T follicular helper cell (primary cell): ENCODE measurements around the gene PTTG1.

Experiments
- DNase-seq: peaks from one replicate; pipeline ENCODE4 v3.0.0-alpha.2; 2020; ENCODE audit warnings: low read depth

PTTG1 gene

DNA sequence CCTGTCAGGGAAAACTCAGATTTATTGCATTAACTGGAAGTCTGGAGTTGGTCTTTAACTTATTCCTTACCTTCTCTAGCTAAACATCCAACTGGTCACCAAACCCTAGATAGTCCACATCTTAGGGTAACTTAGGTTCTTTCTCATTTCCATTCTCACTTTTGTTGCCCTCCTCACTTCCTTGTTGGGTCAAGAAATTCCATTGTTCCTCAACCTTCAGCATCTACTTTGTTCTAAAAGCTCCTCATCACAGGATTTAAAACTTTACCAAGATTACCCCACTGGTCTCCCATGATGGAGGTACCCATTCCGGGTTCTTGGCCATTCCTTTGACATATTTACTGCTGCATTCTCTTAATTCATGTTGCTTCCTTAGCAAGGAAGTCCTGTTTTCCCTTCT lies 32.1 kb downstream of the PTTG1 start:
- DNase-seq, result no peak

- no peak for DNase-seq
These were observed 33.9 kb downstream of the PTTG1 start for GRCh38 chr5:160455600-160455999.

DNA sequence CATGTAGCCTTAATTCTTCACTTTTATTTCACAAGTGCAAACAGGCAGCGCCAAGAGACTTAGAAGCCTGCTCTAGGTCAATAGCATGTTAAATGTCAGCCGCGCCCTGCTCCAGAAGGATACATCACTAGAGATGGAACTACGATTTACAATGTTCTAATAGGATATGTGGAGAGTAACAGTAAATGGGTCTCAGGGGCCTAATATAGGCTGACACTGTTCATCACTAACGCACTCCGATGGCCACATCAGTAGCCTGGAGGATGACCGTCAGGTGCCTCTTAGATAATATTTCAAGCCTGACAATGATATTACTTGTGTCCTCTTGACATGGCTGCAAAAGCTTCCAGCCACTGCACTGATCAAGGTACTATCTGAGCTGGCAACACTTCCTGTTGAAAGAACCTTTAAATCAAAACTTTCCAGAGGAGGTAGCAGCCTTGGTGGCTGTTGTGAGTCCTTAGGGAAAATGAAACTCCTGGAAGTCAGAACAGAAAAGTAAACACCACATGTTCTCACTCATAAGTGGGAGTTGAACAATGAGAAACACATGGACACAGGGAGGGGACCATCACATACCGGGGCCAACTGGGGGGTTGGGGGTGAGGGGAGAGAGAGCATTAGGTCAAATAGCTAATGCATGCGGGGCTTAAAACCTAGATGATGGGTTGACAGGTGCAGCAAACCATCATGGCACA lies 35.0 kb downstream of the PTTG1 start:
- DNase-seq, result no peak

DNA sequence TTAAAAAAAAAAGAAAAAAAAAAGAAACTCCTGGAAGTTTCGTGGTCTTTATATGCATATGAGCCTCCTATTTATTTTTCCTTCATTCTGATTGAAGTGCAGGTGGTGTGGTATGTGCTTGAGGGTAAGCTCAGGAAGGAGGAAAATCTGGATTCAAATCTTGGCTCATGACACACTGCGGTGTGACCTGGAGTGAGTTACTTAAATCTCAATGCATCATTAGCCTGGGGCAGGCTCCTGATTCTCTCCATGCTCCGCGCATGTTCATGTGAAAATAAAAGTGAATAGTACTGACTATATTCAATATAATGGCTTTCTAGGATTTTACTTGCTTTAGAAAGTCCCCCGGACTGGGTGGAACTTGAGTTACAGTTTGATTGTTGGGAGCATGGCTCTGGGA lies 35.6 kb downstream of the PTTG1 start:
- DNase-seq, result no peak

GRCh38 chr5:160458806-160459800 lies 37.4 kb downstream of the PTTG1 start:
- DNase-seq, result no peak

DNA sequence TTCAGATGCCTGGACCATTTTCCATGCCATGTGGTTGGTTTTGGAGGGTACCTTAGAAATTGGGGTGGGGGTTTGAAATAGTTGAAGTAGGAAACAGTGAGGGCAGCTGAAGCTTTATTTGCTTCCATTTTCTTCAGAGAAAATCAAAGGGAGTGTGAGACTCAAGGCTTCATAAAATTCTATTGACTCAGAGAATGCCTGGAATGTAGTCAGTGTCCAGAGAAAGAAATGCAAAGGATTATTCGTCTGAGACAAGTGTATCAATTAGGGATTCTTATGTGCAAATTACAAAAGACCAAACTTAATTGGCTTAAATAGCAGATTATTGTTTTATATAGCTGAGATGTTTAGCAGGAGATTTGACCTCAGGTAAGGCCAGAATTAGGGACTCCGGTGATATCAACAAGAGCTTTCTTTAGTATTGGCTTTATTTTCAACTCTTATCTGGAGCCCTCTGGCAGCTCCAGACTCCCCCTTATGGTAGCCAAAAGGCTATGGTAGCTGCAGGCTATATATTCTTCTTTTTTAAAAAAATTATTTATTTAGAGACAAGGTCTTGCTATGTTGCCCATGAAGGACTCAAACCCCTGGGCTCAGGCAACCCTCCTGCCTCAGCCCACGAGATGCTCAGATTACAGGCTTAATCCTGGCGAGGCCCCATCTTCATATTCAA lies 38.9 kb downstream of the PTTG1 start:
- no peak for DNase-seq

DNA sequence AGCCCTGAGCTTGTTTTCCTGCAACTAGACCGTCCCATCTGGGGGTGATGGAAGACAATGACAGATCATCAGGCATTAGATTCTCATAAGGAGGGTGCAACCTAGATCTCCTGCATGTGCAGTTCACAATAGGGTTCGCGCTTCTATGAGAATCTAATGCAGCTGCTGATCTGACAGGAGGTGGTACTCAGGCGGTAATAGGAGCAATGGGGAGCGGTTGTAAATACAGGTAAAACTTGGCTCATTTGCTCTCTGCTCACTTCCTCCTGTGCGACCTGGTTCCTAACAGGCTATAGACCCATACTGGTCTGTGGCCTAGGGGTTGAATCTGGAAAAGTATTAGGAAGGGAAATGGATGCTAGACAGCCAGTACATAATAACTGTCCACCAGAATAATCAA lies 39.7 kb downstream of the PTTG1 start:
- no peak for DNase-seq

- no peak for DNase-seq
These were observed 40.5 kb downstream of the PTTG1 start for GRCh38 chr5:160462167-160462566.

GRCh38 chr5:160463227-160463626 lies 41.6 kb downstream of the PTTG1 start:
- no peak for DNase-seq

GRCh38 chr5:160463740-160464465 lies 42.2 kb downstream of the PTTG1 start:
- no peak for DNase-seq

- DNase-seq, result no peak
These were observed 42.8 kb downstream of the PTTG1 start for GRCh38 chr5:160464466-160464797.

GRCh38 chr5:160466116-160466515 lies 44.5 kb downstream of the PTTG1 start:
- no peak for DNase-seq

DNA sequence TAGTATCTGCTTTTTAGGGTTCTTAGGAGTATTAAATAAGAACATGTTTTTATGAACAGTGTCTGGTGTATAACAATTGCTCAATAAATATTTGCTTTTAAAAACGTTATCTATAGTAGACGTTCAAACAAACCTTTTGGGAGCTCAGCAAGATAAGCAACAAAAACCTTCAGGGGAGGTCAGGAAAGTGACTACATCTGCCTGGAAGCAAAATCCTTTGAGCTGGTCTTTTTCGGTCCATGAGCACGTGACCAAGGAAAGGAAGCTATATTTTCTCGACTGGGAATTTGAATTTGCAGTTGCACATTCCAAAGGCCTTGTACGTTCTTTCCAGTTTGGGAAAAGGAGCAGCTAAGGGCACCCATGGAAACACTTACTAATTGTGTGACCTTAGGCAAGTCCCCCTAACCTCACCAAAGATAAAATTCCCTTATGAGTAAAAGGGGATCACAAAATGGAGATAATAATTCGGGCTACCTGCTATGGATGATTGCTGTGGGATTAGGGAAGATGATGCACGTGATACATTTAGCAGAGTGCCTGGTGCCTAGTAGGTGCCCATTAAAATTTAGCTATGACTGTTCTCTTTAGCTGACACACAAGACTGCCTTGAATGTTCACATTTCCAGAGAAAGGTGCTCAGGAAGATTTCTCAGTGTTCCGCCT lies 45.4 kb downstream of the PTTG1 start:
- DNase-seq, result no peak

GRCh38 chr5:160467555-160468362 lies 46.1 kb downstream of the PTTG1 start:
- DNase-seq, result peak; percentile 60

DNA sequence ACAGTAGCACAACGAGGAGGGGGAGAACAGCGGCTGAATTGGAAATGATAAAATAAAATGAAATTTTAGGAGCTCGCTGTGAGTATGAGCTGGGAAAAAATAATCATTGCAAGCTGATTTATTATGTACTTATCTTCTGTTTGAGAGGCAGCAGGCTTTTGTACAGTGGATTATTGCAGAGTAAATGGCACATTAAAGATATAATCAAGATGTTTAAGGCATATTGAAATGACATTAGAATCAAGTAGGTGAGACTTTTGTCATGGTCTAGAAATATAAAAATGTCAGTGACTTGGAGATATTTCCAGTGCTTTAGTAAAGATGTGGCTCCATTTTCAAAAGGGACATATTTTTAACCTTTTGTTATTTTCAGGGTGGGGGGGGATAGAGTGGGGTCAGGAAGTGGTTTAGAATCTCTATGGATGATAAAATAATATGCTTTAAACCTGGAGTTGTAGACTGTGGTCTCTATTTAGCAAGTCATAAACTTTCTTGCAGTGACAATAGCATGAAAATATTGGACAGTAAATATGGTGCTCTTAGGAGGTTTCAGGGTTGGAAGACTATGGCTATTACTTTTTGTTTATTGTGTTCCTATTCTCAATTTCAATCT lies 46.8 kb downstream of the PTTG1 start:
- DNase-seq, result no peak

GRCh38 chr5:160469156-160470144 lies 47.8 kb downstream of the PTTG1 start:
- DNase-seq, result no peak

DNA sequence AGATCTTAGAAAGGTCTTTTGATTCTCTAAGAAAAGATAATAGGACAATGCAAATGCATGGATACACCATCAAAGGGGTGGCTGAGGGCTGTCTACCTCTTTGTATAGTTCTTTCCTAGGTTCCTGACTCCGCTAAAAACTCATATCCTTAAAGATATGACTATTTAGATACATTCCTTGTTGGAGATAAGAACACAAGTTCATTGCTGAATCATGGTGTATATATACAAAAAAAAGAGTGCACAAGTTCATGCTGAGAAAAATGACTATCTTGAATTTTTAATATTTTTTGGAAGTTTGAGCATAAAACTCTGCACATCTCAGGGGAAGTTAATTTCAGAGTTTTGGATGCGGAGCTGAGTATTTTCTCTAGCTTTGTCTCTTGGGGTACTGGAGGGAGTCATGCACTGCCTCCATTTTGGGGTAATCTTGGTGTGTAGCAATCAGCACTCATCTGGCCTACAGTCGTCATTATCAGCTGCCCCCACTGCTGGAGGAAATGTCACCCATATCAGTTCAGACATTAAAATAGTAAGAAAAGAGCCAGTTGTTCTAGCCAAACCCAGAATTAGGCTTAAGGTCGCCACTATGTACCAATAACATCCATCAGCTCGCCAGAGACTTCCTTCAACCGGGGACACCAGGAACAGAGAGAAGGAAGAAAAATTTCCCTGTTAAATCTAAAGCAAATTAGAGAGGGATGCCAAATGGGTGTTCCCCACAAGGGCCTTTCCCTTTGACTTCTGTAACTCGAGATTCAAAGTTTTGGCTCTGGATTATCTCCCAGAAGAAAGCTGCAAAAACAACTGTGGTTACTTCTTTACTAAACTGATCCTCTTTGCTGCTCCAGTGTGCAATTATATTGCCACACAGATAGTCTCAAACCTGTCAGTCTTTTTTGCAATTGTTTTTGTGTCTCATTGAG lies 49.0 kb downstream of the PTTG1 start:
- no peak for DNase-seq

DNA sequence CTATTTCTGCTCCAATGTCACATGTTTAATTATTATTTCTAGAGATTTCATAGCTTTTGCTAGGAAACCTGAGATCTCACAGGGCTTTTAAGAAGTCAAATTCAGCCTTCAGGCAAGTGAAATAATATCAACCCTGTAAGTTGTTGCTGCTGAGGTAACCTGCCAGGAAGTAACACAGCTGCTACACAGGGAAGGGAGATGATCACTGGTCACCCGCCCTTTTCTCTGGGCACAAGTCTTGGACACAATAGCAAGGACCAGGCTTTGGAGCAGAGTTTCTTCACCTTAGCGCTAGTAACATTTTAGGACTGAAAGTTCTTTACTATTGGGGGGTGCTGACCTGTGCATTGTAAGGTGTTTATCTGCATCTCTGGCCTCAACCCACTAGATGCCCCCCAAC lies 50.1 kb downstream of the PTTG1 start:
- DNase-seq, result no peak
